Tongue (tissue), 2 donors: ENCODE data around the gene DCLK3. TPM values are rescaled to one million over a fixed set of nuclear protein-coding genes. Genes with fewer than 3 reads are reported as not detected.

Source experiments
- DNase-seq: peaks from one replicate; pipeline ENCODE4 v3.0.0-alpha.2; 2015
- total RNA-seq: library from RNA; depleted of rRNA; stranded (reverse); fragments of >200 nt; gene quantifications from one replicate; pipeline ENCODE4 v1.2.3, GENCODE V29; 2014

DCLK3 gene
- total RNA-seq = 1.3 TPM

GRCh38 chr3:36763850-36764703 lies at the start of gene DCLK3:
TSS of gene DCLK3 (minus strand) at chr3:36764553. CDS start at chr3:36764263, 290 bp downstream.
- peak; percentile 37 for DNase-seq

- no peak for DNase-seq
Observed at GRCh38 chr3:36813305-36813704, 49.0 kb upstream of the DCLK3 start.

- no peak for DNase-seq
Observed at GRCh38 chr3:36812240-36812639, 47.9 kb upstream of the DCLK3 start.

- no peak for DNase-seq
Observed at GRCh38 chr3:36811768-36812167, 47.4 kb upstream of the DCLK3 start.

GRCh38 chr3:36804295-36805055 lies 40.1 kb upstream of the DCLK3 start:
- no peak for DNase-seq

- no peak for DNase-seq
Observed at GRCh38 chr3:36803091-36803791, 38.9 kb upstream of the DCLK3 start.

GRCh38 chr3:36800533-36801116 lies 36.3 kb upstream of the DCLK3 start:
- no peak for DNase-seq

GRCh38 chr3:36796881-36797280 lies 32.5 kb upstream of the DCLK3 start:
- DNase-seq = no peak

- DNase-seq = no peak
Observed at GRCh38 chr3:36796161-36796560, 31.8 kb upstream of the DCLK3 start.

GRCh38 chr3:36795622-36796021 lies 31.3 kb upstream of the DCLK3 start:
- no peak for DNase-seq

GRCh38 chr3:36792342-36792741 lies 28.0 kb upstream of the DCLK3 start:
- DNase-seq = no peak

- DNase-seq = no peak
Observed at GRCh38 chr3:36790765-36791164, 26.4 kb upstream of the DCLK3 start.

- DNase-seq = no peak
Observed at GRCh38 chr3:36786921-36787890, 22.9 kb upstream of the DCLK3 start.

- peak; percentile 37 for DNase-seq
Observed at GRCh38 chr3:36784138-36784635, 19.8 kb upstream of the DCLK3 start.

GRCh38 chr3:36777424-36778218 lies 13.3 kb upstream of the DCLK3 start:
- no peak for DNase-seq

- DNase-seq = no peak
Observed at GRCh38 chr3:36776436-36776835, 12.1 kb upstream of the DCLK3 start.

- no peak for DNase-seq
Observed at GRCh38 chr3:36774052-36774451, 9.7 kb upstream of the DCLK3 start.

- no peak for DNase-seq
Observed at GRCh38 chr3:36771931-36772330, 7.6 kb upstream of the DCLK3 start.

GRCh38 chr3:36769926-36770325 lies 5.6 kb upstream of the DCLK3 start:
- no peak for DNase-seq

GRCh38 chr3:36765104-36765503 lies 751 bp upstream of the DCLK3 start:
- no peak for DNase-seq
